GM13976 (cell line): ENCODE data around the gene SEMA3A.
"Not testable (repeated sequence)": the region's sequence is repeated elsewhere in the genome, so short reads cannot be mapped to it uniquely, and the experiment has no call there.

Experiments used
- DNase-seq: peaks from one replicate; pipeline ENCODE4 v3.0.0; 2012; ENCODE audit warnings: low spot score
- CTCF ChIP-seq: IDR thresholded peaks from 2 replicates; pipeline ENCODE4 v1.5.1; 2012; ENCODE audit warnings: borderline replicate concordance, mild to moderate bottlenecking; ENCODE audit not compliant: insufficient read depth; ENCODE audit errors: extremely low read depth, missing control alignments, control extremely low read depth
- in situ Hi-C: fragments of 300-500 bp; cut with MboI; formaldehyde crosslinking; loops from one replicate; pipeline ENCODE4 v1.12.0; 2022; ENCODE audit warnings: low sequenced_read_pairs, mixed read lengths, inconsistent platforms; ENCODE audit not compliant: unreplicated experiment

SEMA3A gene

GRCh38 chr7:84230491-84230890 lies 35.9 kb upstream of the SEMA3A start:
- no peak for DNase-seq
- in situ Hi-C loops = no loop called here
- TF ChIP-seq CTCF = no peak

- no peak for TF ChIP-seq CTCF
- no peak for DNase-seq
- in situ Hi-C loops = no loop called here
Measured at GRCh38 chr7:84228526-84228925, 33.9 kb upstream of the SEMA3A start.

- no peak for DNase-seq
- in situ Hi-C loops = no loop called here
- TF ChIP-seq CTCF = no peak
Measured at GRCh38 chr7:84226759-84227158, 32.2 kb upstream of the SEMA3A start.

GRCh38 chr7:84224505-84224904 lies 29.9 kb upstream of the SEMA3A start:
- no peak for TF ChIP-seq CTCF
- DNase-seq = no peak
- in situ Hi-C loops = no loop called here

- no peak for DNase-seq
- TF ChIP-seq CTCF = no peak
- in situ Hi-C loops = no loop called here
Measured at GRCh38 chr7:84219310-84219709, 24.7 kb upstream of the SEMA3A start.

GRCh38 chr7:84218681-84219080 lies 24.1 kb upstream of the SEMA3A start:
- no peak for TF ChIP-seq CTCF
- no peak for DNase-seq
- in situ Hi-C loops = no loop called here

- no peak for TF ChIP-seq CTCF
- no peak for DNase-seq
- in situ Hi-C loops = no loop called here
Measured at GRCh38 chr7:84216472-84216871, 21.9 kb upstream of the SEMA3A start.

- in situ Hi-C loops, DNase-seq: not testable (repeated sequence)
Measured at GRCh38 chr7:84214757-84215156, 20.2 kb upstream of the SEMA3A start.
